SK-N-SH treated with all-trans-retinoic acid at 6 μM for 48 hours (cell line): ENCODE data around the gene POU6F2.

Experiments
- CSRNP3 ChIP-seq: fragments of 250-450 bp; sonication (Bioruptor Pico); IDR thresholded peaks from 2 replicates; pipeline ENCODE4 v1.5.1; 2021; ENCODE audit warnings: mild to moderate bottlenecking, moderate library complexity
- PATZ1 ChIP-seq: fragments of 250-450 bp; sonication (Bioruptor Pico); IDR thresholded peaks from 2 replicates; pipeline ENCODE4 v1.8.0; 2020; ENCODE audit warnings: mild to moderate bottlenecking, moderate library complexity, borderline replicate concordance
- ZFP3 ChIP-seq: fragments of 250-450 bp; sonication (Bioruptor Pico); IDR thresholded peaks from 2 replicates; pipeline ENCODE4 v1.5.0; 2020; ENCODE audit warnings: mild to moderate bottlenecking, moderate library complexity
- ZFP30 ChIP-seq: fragments of 450-650 bp; formaldehyde crosslinking; IDR thresholded peaks from 2 replicates; pipeline ENCODE4 v1.5.0; 2022; ENCODE audit warnings: mild to moderate bottlenecking, moderate library complexity
- ZNF565 ChIP-seq: fragments of 450-650 bp; formaldehyde crosslinking; conservative IDR thresholded peaks from 2 replicates; pipeline ENCODE4 v1.5.0; 2020; ENCODE audit warnings: low read depth, mild to moderate bottlenecking, moderate library complexity
- ZNF8 ChIP-seq: fragments of 450-650 bp; formaldehyde crosslinking; IDR thresholded peaks from 2 replicates; pipeline ENCODE4 v1.5.0; 2020; ENCODE audit warnings: mild to moderate bottlenecking, moderate library complexity
- TF ChIP-seq, protein P1 (sequence below): fragments of 250-450 bp; sonication (Bioruptor Pico); IDR thresholded peaks from 2 replicates; pipeline ENCODE4 v1.5.1; 2020; ENCODE audit warnings: low read depth, mild to moderate bottlenecking, moderate library complexity

DNA sequence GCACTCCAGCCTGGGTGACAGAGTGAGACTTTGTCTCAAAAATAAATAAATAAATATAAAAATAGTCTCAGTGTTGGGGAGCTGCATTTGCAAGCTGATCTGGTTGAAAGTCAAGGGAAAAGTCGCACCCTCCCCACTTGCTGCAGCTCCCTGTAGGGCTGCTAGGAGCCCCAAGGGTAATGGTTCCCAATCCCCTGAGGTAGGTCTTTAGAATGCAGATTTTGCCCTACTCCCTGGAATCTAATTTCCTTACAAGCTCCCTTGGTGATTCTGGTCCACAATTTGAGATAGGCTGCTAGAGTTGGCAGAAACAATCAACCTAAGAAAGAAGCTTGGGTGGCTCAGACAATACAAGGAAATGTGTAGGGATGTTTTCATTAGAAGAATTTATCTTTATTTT is 356.0 kb downstream of the POU6F2 start:
- TF ChIP-seq, protein P1, sequence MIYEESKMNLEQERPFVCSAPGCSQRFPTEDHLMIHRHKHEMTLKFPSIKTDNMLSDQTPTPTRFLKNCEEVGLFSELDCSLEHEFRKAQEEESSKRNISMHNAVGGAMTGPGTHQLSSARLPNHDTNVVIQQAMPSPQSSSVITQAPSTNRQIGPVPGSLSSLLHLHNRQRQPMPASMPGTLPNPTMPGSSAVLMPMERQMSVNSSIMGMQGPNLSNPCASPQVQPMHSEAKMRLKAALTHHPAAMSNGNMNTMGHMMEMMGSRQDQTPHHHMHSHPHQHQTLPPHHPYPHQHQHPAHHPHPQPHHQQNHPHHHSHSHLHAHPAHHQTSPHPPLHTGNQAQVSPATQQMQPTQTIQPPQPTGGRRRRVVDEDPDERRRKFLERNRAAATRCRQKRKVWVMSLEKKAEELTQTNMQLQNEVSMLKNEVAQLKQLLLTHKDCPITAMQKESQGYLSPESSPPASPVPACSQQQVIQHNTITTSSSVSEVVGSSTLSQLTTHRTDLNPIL (CRISPR knock-in tag): no peak
- TF ChIP-seq ZFP3 (no peak), ZNF565 (CRISPR knock-in tag) (no peak), PATZ1 (no peak), ZFP30 (CRISPR knock-in tag) (no peak), ZNF8 (CRISPR knock-in tag) (no peak), CSRNP3 (no peak)
